Neural cell (in vitro differentiated cells): ENCODE data around the gene NSF. TPM values are rescaled to one million over a fixed set of nuclear protein-coding genes. Genes with fewer than 3 reads are reported as not detected.

Experiments
- H2AFZ ChIP-seq: fragments of 200-600, 300-800 bp; sonication (generic), shearing (Covaris generic); 2 replicates; pipeline ENCODE4 v1.6.0; 2014; ENCODE audit warnings: low read depth, mild to moderate bottlenecking, antibody characterized with exemption, low read length, moderate library complexity
- H3F3A ChIP-seq: fragments of 200-600 bp; shearing (Covaris generic); 2 replicates; pipeline ENCODE4 v1.6.1; 2016; ENCODE audit warnings: mild to moderate bottlenecking, moderate library complexity, mixed read lengths, antibody characterized with exemption, low read length; ENCODE audit not compliant: insufficient read depth, poor library complexity, severe bottlenecking
- H3K27ac ChIP-seq: fragments of 200-600, 300-800 bp; sonication (generic), shearing (Covaris generic); 2 replicates; pipeline ENCODE4 v1.5.1; 2014; ENCODE audit warnings: mild to moderate bottlenecking, low read length, moderate library complexity
- H3K27me3 ChIP-seq: fragments of 300-800, 200-600 bp; sonication (generic), shearing (Covaris generic); 2 replicates; pipeline ENCODE4 v1.6.0; 2014; ENCODE audit warnings: mild to moderate bottlenecking, low read depth, low read length, moderate library complexity; ENCODE audit not compliant: insufficient read depth
- H3K36me3 ChIP-seq: fragments of 300-800, 200-600 bp; sonication (generic), shearing (Covaris generic); 2 replicates; pipeline ENCODE4 v1.5.1; 2014; ENCODE audit warnings: mild to moderate bottlenecking, antibody characterized with exemption, low read length, moderate library complexity; ENCODE audit not compliant: insufficient read depth
- H3K4me2 ChIP-seq: fragments of 300-800, 200-600 bp; sonication (generic), shearing (Covaris generic); 2 replicates; pipeline ENCODE4 v1.6.0; 2014; ENCODE audit warnings: mild to moderate bottlenecking, low read length
- H3K4me3 ChIP-seq: fragments of 300-800, 200-600 bp; sonication (generic), shearing (Covaris generic); 2 replicates; pipeline ENCODE4 v1.5.1; 2014; ENCODE audit warnings: mild to moderate bottlenecking, low read length, moderate library complexity
- H3K79me2 ChIP-seq: fragments of 200-600 bp; shearing (Covaris generic); replicated peaks from 2 replicates; pipeline ENCODE4 v1.6.0; 2014; ENCODE audit warnings: mild to moderate bottlenecking, low read length, moderate library complexity; ENCODE audit not compliant: insufficient read depth
- H3K9ac ChIP-seq: fragments of 300-800, 200-600 bp; sonication (generic), shearing (Covaris generic); 2 replicates; pipeline ENCODE4 v1.6.1; 2016; ENCODE audit warnings: mild to moderate bottlenecking, low read length, mixed read lengths
- H3K9me2 ChIP-seq: fragments of 200-600 bp; shearing (Covaris generic); 2 replicates; pipeline ENCODE4 v1.6.1; 2016; ENCODE audit warnings: mild to moderate bottlenecking, low read length, mixed read lengths; ENCODE audit not compliant: insufficient read depth
- H3K9me3 ChIP-seq: fragments of 200-600, 300-800 bp; sonication (generic), shearing (Covaris generic); 2 replicates; pipeline ENCODE4 v1.6.1; 2016; ENCODE audit warnings: mild to moderate bottlenecking, mixed run types, low read length, moderate library complexity, mixed read lengths
- H4K20me1 ChIP-seq: fragments of 200-600 bp; shearing (Covaris generic); 2 replicates; pipeline ENCODE4 v1.6.1; 2016; ENCODE audit warnings: mild to moderate bottlenecking, mixed run types; ENCODE audit not compliant: insufficient read depth
- CTCF ChIP-seq: fragments of 450-650 bp; IDR thresholded peaks from 2 replicates; pipeline ENCODE4 v1.5.1; 2014; ENCODE audit warnings: antibody characterized with exemption, mild to moderate bottlenecking, moderate library complexity; ENCODE audit not compliant: poor library complexity, severe bottlenecking
- EP300 ChIP-seq: fragments of 450-650 bp; conservative IDR thresholded peaks from 2 replicates; pipeline ENCODE4 v1.6.1; 2014; ENCODE audit warnings: antibody characterized with exemption, mild to moderate bottlenecking, moderate library complexity; ENCODE audit not compliant: poor library complexity, severe bottlenecking
- EZH2 ChIP-seq: fragments of 200-600, 300-800 bp; shearing (Covaris generic), sonication (generic); IDR thresholded peaks from 2 replicates; pipeline ENCODE4 v1.6.1; 2014; ENCODE audit warnings: antibody characterized with exemption, low read length, borderline replicate concordance, mild to moderate bottlenecking; ENCODE audit not compliant: insufficient read depth, poor library complexity, severe bottlenecking
- MXI1 ChIP-seq: fragments of 450-650 bp; conservative IDR thresholded peaks from 2 replicates; pipeline ENCODE4 v1.6.1; 2014; ENCODE audit warnings: antibody characterized with exemption, mild to moderate bottlenecking; ENCODE audit not compliant: poor library complexity, severe bottlenecking
- POLR2AphosphoS5 ChIP-seq: IDR thresholded peaks from 2 replicates; pipeline ENCODE4 v1.6.1; 2012
- RAD21 ChIP-seq: fragments of 450-650 bp; conservative IDR thresholded peaks from 2 replicates; pipeline ENCODE4 v1.6.1; 2014; ENCODE audit warnings: antibody characterized with exemption, mild to moderate bottlenecking, moderate library complexity
- REST ChIP-seq: IDR thresholded peaks from 2 replicates; pipeline ENCODE4 v1.6.1; 2012; ENCODE audit warnings: borderline replicate concordance
- SMC3 ChIP-seq: fragments of 450-650 bp; conservative IDR thresholded peaks from 2 replicates; pipeline ENCODE4 v1.6.1; 2014; ENCODE audit warnings: antibody characterized with exemption, mild to moderate bottlenecking, moderate library complexity; ENCODE audit not compliant: poor library complexity
- TAF1 ChIP-seq: IDR thresholded peaks from 2 replicates; pipeline ENCODE4 v1.6.1; 2012; ENCODE audit warnings: low read depth
- polyA plus RNA-seq: library from polyadenylated mRNA; depleted of rRNA; stranded (reverse); fragments of >200 nt; gene quantifications from 2 replicates; pipeline ENCODE4 v1.2.3, GENCODE V29; 2014

NSF gene
- polyA plus RNA-seq, 1 donor from 2014 or later = 98.6 TPM

- TF ChIP-seq MXI1 (no peak), RAD21 (no peak)
Measured at GRCh38 chr17:46788300-46788699, 197.8 kb downstream of the NSF start (continued).

- no peaks in the 10 kb centered on the region for H3K9me2 ChIP-seq
- no peak for TF ChIP-seq RAD21
- no peak for TF ChIP-seq EZH2
- no peak for TF ChIP-seq REST
- no peak for TF ChIP-seq TAF1
- TF ChIP-seq SMC3 = no peak
- TF ChIP-seq CTCF = no peak
- TF ChIP-seq POLR2AphosphoS5 = no peak
- no peak for TF ChIP-seq EP300
- TF ChIP-seq MXI1 = no peak
- H4K20me1 ChIP-seq = no peaks in the 10 kb centered on the region
- H3K36me3 ChIP-seq = no peaks in the 10 kb centered on the region
- no peak overlapping the region for H3K4me3 ChIP-seq
- no peaks in the 10 kb centered on the region for H3K9me3 ChIP-seq
- no peaks in the 10 kb centered on the region for H3K79me2 ChIP-seq
- no peaks in the 10 kb centered on the region for H3K27me3 ChIP-seq
- H3K27ac ChIP-seq = no peak overlapping the region
- H3K9ac ChIP-seq = no peak overlapping the region
- H3F3A ChIP-seq = no peaks in the 10 kb centered on the region
- H2AFZ ChIP-seq = no peak overlapping the region
- H3K4me2 ChIP-seq = no peak overlapping the region
Measured at GRCh38 chr17:46788796-46789195, 198.3 kb downstream of the NSF start.

GRCh38 chr17:46789610-46790009 lies 199.1 kb downstream of the NSF start:
- no peaks in the 10 kb centered on the region for H3K27me3 ChIP-seq
- no peaks in the 10 kb centered on the region for H4K20me1 ChIP-seq
- no peaks in the 10 kb centered on the region for H3F3A ChIP-seq
- TF ChIP-seq REST = no peak
- no peak for TF ChIP-seq CTCF
- no peak for TF ChIP-seq POLR2AphosphoS5
- no peak for TF ChIP-seq EZH2
- no peak for TF ChIP-seq SMC3
- no peak for TF ChIP-seq TAF1
- TF ChIP-seq RAD21 = no peak
- TF ChIP-seq EP300 = no peak
- TF ChIP-seq MXI1 = no peak
- H3K27ac ChIP-seq = no peak overlapping the region
- H2AFZ ChIP-seq = no peak overlapping the region
- H3K9me2 ChIP-seq = no peaks in the 10 kb centered on the region
- H3K36me3 ChIP-seq = no peaks in the 10 kb centered on the region
- H3K9ac ChIP-seq = no peak overlapping the region
- H3K4me3 ChIP-seq = no peak overlapping the region
- no peaks in the 10 kb centered on the region for H3K9me3 ChIP-seq
- no peak overlapping the region for H3K4me2 ChIP-seq
- no peaks in the 10 kb centered on the region for H3K79me2 ChIP-seq
